ENCODE measurements around the gene FNDC10. TPM values are rescaled to one million over a fixed set of nuclear protein-coding genes. Genes with fewer than 3 reads are reported as not detected.

Gene FNDC10
- total RNA-seq, 2 donors from 2014 or later = 0.54 to 2.7 TPM

DNA sequence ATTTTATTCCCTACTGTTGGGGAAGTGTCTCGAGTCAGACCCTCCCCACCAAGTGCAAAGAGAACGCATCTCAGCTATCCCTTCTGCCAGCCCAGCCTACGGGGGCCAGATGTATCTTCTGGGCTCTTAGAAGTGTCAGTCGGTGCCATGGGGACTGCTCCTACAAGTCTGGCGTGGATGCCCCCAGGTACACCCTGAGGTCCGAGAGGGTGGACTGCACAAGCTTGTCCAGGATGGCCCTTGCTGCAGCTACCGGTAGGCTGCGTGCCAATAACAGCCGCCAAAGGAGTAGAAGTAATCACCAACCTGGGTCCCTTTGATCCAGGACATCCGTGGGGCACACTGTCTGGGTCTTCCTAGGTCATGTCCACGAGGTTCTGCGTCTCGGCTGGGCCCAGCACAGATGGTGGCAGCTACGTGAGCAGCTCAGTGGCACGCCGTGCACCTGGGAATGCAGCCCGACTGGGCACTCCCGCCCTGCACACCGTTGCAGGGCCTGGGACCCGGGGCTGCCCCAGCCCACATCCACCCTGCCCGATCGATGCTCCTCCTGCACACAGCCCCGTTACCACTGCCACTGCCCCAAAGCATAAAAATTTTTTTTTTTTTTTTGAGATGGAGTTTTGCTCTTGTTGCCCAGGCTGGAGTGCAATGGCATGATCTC lies 16.5 kb downstream of the FNDC10 start:
- Histone ChIP-seq H3K27me3 (replicated peaks; ENCODE audit: insufficient read depth) (no peaks in the 10 kb centered on the region), H3K4me3 (no peak overlapping the region), H3K4me1 (ENCODE audit: control insufficient read depth in 1 of 2, low read depth in 2 of 2) (no peaks in the 10 kb centered on the region), H3K36me3 (no peaks in the 10 kb centered on the region), H3K27ac (no peak overlapping the region), H3K9me3 (no peaks in the 10 kb centered on the region)
- DNase-seq (ENCODE audit: low spot score) (no peak), ATAC-seq (ENCODE audit: insufficient number of reproducible peaks, low FRiP score, low read depth) (no peak)
- TF ChIP-seq CTCF (IDR thresholded peaks at IDR 0.05) = no peak

DNA sequence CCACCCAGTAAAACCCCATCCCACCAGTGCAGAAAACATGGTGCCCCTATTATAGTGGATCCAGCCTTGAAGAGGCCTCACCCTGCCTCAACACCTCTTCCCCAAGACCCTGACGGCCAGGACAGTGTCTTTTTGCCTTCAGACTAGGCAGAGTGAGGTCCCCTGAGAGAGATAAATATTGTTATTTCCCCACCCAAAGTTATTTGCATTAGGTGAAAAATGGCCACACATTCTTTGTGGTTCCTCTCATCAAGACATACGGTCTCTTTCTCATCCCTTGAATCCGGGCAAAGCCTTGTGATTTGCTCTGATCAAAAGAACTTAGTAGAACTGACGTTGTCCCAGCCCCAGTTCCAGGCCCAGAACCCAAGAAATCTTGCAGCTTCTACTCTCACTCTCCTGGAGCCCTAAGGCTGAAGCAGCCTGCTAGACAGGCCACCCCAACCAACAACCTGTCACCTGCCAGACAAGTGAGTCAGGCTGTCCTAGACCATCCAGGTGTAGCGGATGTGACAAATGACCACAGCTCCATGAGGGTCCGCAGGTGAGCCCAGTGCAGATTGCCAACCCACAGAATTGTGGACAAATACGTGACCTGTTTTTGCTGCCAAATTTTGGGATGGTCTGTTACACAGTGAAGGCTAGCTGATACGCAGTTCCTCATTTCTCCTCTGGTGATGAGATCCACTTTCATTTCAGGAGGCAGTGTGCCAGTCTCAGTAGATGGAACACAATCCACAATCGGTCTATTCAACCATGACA lies 17.2 kb downstream of the FNDC10 start:
- H3K4me3 ChIP-seq = no peak overlapping the region
- no peaks in the 10 kb centered on the region for H3K4me1 ChIP-seq (ENCODE audit: control insufficient read depth in 1 of 2, low read depth in 2 of 2)
- ATAC-seq (ENCODE audit: insufficient number of reproducible peaks, low FRiP score, low read depth) = no peak
- no peak for DNase-seq (ENCODE audit: low spot score)
- no peaks in the 10 kb centered on the region for H3K9me3 ChIP-seq
- no peak overlapping the region for H3K27ac ChIP-seq
- no peaks in the 10 kb centered on the region for H3K27me3 ChIP-seq (replicated peaks; ENCODE audit: insufficient read depth)
- no peak for TF ChIP-seq CTCF (IDR thresholded peaks at IDR 0.05)
- H3K36me3 ChIP-seq = no peaks in the 10 kb centered on the region

DNA sequence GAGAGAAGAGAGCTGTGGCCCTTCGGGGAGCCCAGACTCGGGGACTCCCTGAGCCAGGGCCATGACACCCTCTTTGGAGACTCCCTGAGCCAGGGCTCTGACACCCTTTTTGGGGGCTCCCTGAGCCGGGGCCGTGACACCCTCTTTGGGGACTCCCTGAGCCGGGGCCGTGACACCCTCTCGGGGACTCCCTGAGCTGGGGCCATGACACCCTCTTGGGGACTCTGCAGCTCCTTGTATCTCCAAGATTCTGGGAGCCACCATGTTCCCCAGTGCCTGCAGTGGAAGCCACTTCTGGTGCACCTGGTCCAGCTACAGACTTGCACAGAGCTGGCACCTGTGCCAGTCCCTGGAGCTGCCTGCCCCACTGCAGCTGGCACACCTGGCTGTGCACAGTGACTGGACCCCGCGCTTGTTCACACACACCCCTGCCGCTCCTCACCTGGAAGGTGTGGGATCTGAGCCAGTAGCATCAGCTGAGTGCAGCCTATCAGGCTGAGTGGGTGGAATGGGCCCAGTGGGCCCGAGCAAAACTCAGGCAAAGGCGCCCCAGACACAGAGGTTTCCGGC lies 21.5 kb downstream of the FNDC10 start:
- DNase-seq (ENCODE audit: low spot score) = no peak
- Histone ChIP-seq H3K27me3 (replicated peaks; ENCODE audit: insufficient read depth) (no peaks in the 10 kb centered on the region), H3K4me3 (no peak overlapping the region), H3K4me1 (ENCODE audit: control insufficient read depth in 1 of 2, low read depth in 2 of 2) (peaks cover 0 to 12% of the 10 kb centered on the region in 2 donors), H3K36me3 (no peaks in the 10 kb centered on the region), H3K9me3 (no peaks in the 10 kb centered on the region), H3K27ac (no peak overlapping the region)
- TF ChIP-seq CTCF (IDR thresholded peaks at IDR 0.05) = no peak
- no peak for ATAC-seq (ENCODE audit: insufficient number of reproducible peaks, low FRiP score, low read depth)

GRCh38 chr1:1577367-1578011 lies 22.4 kb downstream of the FNDC10 start:
- Histone ChIP-seq H3K9me3 (no peaks in the 10 kb centered on the region), H3K27me3 (replicated peaks; ENCODE audit: insufficient read depth) (no peaks in the 10 kb centered on the region), H3K4me3 (no peak overlapping the region), H3K27ac (no peak overlapping the region), H3K4me1 (ENCODE audit: control insufficient read depth in 1 of 2, low read depth in 2 of 2) (peaks cover 10 to 22% of the 10 kb centered on the region in 2 donors), H3K36me3 (no peaks in the 10 kb centered on the region)
- no peak for DNase-seq (ENCODE audit: low spot score)
- no peak for ATAC-seq (ENCODE audit: insufficient number of reproducible peaks, low FRiP score, low read depth)
- no peak for TF ChIP-seq CTCF (IDR thresholded peaks at IDR 0.05)
